CD14-positive monocyte (primary cell): ENCODE data around the gene HCAR1. TPM values are rescaled to one million over a fixed set of nuclear protein-coding genes. Genes with fewer than 3 reads are reported as not detected.
"Not testable (repeated sequence)": the region's sequence is repeated elsewhere in the genome, so short reads cannot be mapped to it uniquely, and the experiment has no call there.

Experiments
- DNase-seq, 3 donors: peaks; one replicate each; pipeline ENCODE4 v3.0.0-alpha.2; 2011 to 2022
- H2AFZ ChIP-seq: 2 replicates; pipeline ENCODE4 v1.6.0; 2012; ENCODE audit warnings: mild to moderate bottlenecking, low read depth, low read length, inconsistent platforms; ENCODE audit not compliant: insufficient read depth, poor library complexity, severe bottlenecking
- H3K27ac ChIP-seq, 2 donors: 1 replicate in 1 of 2; 2 replicates in 1 of 2; pipeline ENCODE4 v1.5.1; 2012 to 2013; ENCODE audit warnings: low read length in 2 of 2, control low read depth in 1 of 2, inconsistent platforms in 1 of 2, low read depth in 1 of 2, mild to moderate bottlenecking in 1 of 2
- H3K27me3 ChIP-seq, 2 donors: one replicate each; pipeline versions ENCODE4 v1.6.0 to v1.6.1; 2011 to 2013; ENCODE audit warnings: low read length in 2 of 2; ENCODE audit not compliant: control insufficient read depth in 2 of 2, insufficient read depth in 2 of 2
- H3K36me3 ChIP-seq, 2 donors: replicated peaks in 1 of 2; 1 replicate in 1 of 2; 2 replicates in 1 of 2; pipeline versions ENCODE4 v1.5.1 to v1.6.1; 2012 to 2013; ENCODE audit warnings: low read length in 2 of 2, control low read depth in 1 of 2, inconsistent platforms in 1 of 2, mild to moderate bottlenecking in 1 of 2; ENCODE audit not compliant: insufficient read depth in 2 of 2, control insufficient read depth in 1 of 2
- H3K4me1 ChIP-seq, 2 donors: 1 replicate in 1 of 2; 2 replicates in 1 of 2; pipeline versions ENCODE4 v1.5.1 to v1.6.1; 2012 to 2013; ENCODE audit warnings: low read length in 2 of 2, control low read depth in 1 of 2, inconsistent platforms in 1 of 2, mild to moderate bottlenecking in 1 of 2, moderate library complexity in 1 of 2; ENCODE audit not compliant: insufficient read depth in 2 of 2, control insufficient read depth in 1 of 2
- H3K4me2 ChIP-seq: replicated peaks from 2 replicates; pipeline ENCODE3; 2012; ENCODE audit warnings: low read length, moderate library complexity, mild to moderate bottlenecking; ENCODE audit not compliant: poor library complexity, severe bottlenecking; ENCODE audit errors: extremely low read depth
- H3K4me3 ChIP-seq, 3 experiments: fragments of 200-600 bp in 1 of 3; sonication (generic) in 1 of 3; replicated peaks in 1 of 3; 1 replicate in 2 of 3; 2 replicates in 1 of 3; pipeline ENCODE4 v1.5.1; 2011 to 2013; ENCODE audit warnings: low read length in 3 of 3, mild to moderate bottlenecking in 3 of 3, control low read depth in 2 of 3, low read depth in 2 of 3, inconsistent platforms in 1 of 3, moderate library complexity in 1 of 3
- H3K79me2 ChIP-seq: 2 replicates; pipeline ENCODE4 v1.6.0; 2012; ENCODE audit warnings: mild to moderate bottlenecking, control low read depth, inconsistent platforms, low read length, moderate library complexity; ENCODE audit not compliant: insufficient read depth
- H3K9ac ChIP-seq: 2 replicates; pipeline ENCODE4 v1.6.0; 2017; ENCODE audit warnings: low read length, mild to moderate bottlenecking; ENCODE audit not compliant: insufficient read depth, poor library complexity, severe bottlenecking
- H3K9me3 ChIP-seq, 2 donors: replicated peaks in 1 of 2; 1 replicate in 1 of 2; 2 replicates in 1 of 2; pipeline versions ENCODE4 v1.5.1 to v1.6.1; 2012 to 2013; ENCODE audit warnings: low read length in 2 of 2, control low read depth in 1 of 2; ENCODE audit not compliant: control insufficient read depth in 1 of 2, insufficient read depth in 1 of 2
- H4K20me1 ChIP-seq: 2 replicates; pipeline ENCODE4 v1.6.0; 2012; ENCODE audit warnings: mild to moderate bottlenecking, low read length, control low read depth, moderate library complexity; ENCODE audit not compliant: insufficient read depth
- H3K27ac Mint-ChIP-seq, 7 donors: one replicate each; pipeline ENCODE4 v1.8.0; 2020; ENCODE audit warnings: mild to moderate bottlenecking in 7 of 7, mixed read lengths in 7 of 7, moderate library complexity in 6 of 7, inconsistent platforms in 2 of 7
- H3K27me3 Mint-ChIP-seq, 3 donors: one replicate each; pipeline ENCODE4 v1.8.0; 2021 to 2022; ENCODE audit warnings: low read depth in 3 of 3, mild to moderate bottlenecking in 3 of 3, mixed read lengths in 3 of 3, moderate library complexity in 3 of 3, inconsistent platforms in 1 of 3
- H3K36me3 Mint-ChIP-seq, 2 donors: one replicate each; pipeline ENCODE4 v1.8.0; 2020; ENCODE audit warnings: mixed read lengths in 2 of 2, inconsistent platforms in 1 of 2, mild to moderate bottlenecking in 1 of 2
- H3K4me1 Mint-ChIP-seq: one replicate; pipeline ENCODE4 v1.8.0; 2020; ENCODE audit warnings: mild to moderate bottlenecking, mixed read lengths
- H3K4me3 Mint-ChIP-seq, 2 donors: one replicate each; pipeline ENCODE4 v1.8.0; 2020; ENCODE audit warnings: mild to moderate bottlenecking in 2 of 2, mixed read lengths in 2 of 2, moderate library complexity in 1 of 2
- H3K9me3 Mint-ChIP-seq, 7 donors: one replicate each; pipeline ENCODE4 v1.8.0; 2020 to 2022; ENCODE audit warnings: mixed read lengths in 7 of 7, mild to moderate bottlenecking in 6 of 7, moderate library complexity in 6 of 7, inconsistent platforms in 2 of 7
- WGBS: methylation state at CpG from one replicate; pipeline ENCODE4 v1.1.5; 2013; ENCODE audit warnings: missing lambda C conversion rate; ENCODE audit not compliant: insufficient coverage; 5-methylcytosine and 5-hydroxymethylcytosine counted together
- intact Hi-C, 2 donors: fragments of 100-400 bp; cut with micrococcal nuclease; formaldehyde crosslinking; loops; one replicate each; pipeline versions ENCODE4 v1.15.0 to v1.15.1; 2023
- polyA plus RNA-seq, 3 donors: library from polyadenylated mRNA; depleted of rRNA in 1 of 3; unstranded in 2 of 3; stranded (reverse) in 1 of 3; fragments of 300-500 nt in 2 of 3; fragments of >200 nt in 1 of 3; fragmentation: Illumina TruSeq in 2 of 3; gene quantifications; 1 replicate in 2 of 3; 2 replicates in 1 of 3; pipeline ENCODE4 v1.2.3, GENCODE V29; 2012 to 2021
- TF ChIP-seq, protein P1 (sequence below): fragments of 200-600 bp; IDR thresholded peaks from one replicate; pipeline ENCODE4 v1.8.0; 2022; ENCODE audit warnings: antibody characterized with exemption, mild to moderate bottlenecking

The HCAR1 gene
- polyA plus RNA-seq, 3 donors = not detected

DNA sequence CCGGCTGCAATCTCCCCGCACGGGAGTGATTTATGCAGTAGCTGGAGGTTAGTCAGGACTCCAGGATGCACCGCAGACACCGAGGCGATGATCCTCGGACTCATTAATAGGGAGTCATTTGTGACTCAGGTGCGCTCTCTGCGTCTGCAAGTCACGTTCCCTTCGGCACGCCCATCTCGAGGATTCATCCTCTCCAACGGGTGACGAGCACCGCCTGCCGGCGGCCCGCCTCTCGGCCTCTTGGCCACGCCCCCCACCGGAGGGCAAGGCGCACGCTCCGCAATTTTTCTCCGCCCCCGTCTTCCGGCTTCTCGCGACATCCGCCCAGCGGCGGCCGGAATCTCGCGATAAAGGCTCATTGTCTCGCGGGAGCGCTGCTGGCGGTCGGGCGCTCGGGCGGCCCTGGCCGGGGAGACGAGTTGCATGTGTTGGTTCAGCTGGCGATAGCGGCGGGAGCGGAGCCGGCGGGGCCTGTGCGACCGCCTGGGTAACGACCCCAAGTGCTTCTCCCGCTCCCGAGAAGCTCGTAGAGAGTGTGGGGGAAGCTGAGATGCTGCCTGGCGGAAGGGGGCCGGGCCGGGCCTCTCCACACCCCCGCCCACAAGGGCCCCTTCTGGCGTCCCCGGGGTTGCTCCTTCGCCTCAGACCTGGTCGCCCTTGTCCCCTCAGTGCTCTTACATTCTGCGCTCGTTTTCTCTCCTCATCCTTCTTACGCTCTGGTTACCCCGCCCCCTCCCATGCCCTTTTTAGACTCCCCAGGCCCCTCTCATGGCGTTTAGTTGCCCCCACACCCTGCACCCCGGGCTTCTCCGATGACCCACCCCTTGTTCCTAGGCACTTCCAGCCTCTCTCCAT, 22.0 kb upstream of the HCAR1 start, which contains the start of gene DENR:
Gene DENR (plus strand): TSS at position 361 of the 855 bp plus-strand sequence. CDS start 878 bp downstream, outside the sequence.
- intact Hi-C loops = loop anchor here (2.0 to 10.0 kb wide), 3 partner anchors 114 to 228 kb away; partner anchors contain the start of genes KNTC1 (in 1 of the 2) and RSRC2 (in 1 of the 2)
- H3K36me3 Mint-ChIP-seq = peaks cover 32 to 37% of the 10 kb centered on the region in 2 donors
- Histone ChIP-seq H4K20me1 (no peaks in the 10 kb centered on the region), H3K4me2 (peak within 1 kb of the TSS; percentile 80), H3K4me3 (peak within 1 kb of the TSS; percentile 69 to 89 (median 86)), H3K27me3 (no peaks in the 10 kb centered on the region), H2AFZ (peak within 1 kb of the TSS; percentile 94), H3K79me2 (peaks cover 20% of the 10 kb centered on the region), H3K9ac (peak within 1 kb of the TSS; percentile 96), H3K36me3 (peaks cover 26 to 40% of the 10 kb centered on the region in 2 donors), H3K27ac (peak within 1 kb of the TSS; percentile 65 to 94), H3K9me3 (no peaks in the 10 kb centered on the region), H3K4me1 (peaks cover 17 to 23% of the 10 kb centered on the region in 2 donors)
- peaks cover 0 to 5% (median 0%) of the 10 kb centered on the region in 7 donors for H3K9me3 Mint-ChIP-seq
- DNase-seq = peak; percentile 97 to 99 (median 98)
- TF ChIP-seq, protein P1, sequence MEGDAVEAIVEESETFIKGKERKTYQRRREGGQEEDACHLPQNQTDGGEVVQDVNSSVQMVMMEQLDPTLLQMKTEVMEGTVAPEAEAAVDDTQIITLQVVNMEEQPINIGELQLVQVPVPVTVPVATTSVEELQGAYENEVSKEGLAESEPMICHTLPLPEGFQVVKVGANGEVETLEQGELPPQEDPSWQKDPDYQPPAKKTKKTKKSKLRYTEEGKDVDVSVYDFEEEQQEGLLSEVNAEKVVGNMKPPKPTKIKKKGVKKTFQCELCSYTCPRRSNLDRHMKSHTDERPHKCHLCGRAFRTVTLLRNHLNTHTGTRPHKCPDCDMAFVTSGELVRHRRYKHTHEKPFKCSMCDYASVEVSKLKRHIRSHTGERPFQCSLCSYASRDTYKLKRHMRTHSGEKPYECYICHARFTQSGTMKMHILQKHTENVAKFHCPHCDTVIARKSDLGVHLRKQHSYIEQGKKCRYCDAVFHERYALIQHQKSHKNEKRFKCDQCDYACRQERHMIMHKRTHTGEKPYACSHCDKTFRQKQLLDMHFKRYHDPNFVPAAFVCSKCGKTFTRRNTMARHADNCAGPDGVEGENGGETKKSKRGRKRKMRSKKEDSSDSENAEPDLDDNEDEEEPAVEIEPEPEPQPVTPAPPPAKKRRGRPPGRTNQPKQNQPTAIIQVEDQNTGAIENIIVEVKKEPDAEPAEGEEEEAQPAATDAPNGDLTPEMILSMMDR = peak; percentile 85
- H3K27me3 Mint-ChIP-seq = peaks cover 0 to 3% (median 0%) of the 10 kb centered on the region in 3 donors
- peak within 1 kb of the TSS; percentile 94 to 98 for H3K4me3 Mint-ChIP-seq
- WGBS = under 1% methylated on average over 73 of the region's 73 CpGs
- H3K4me1 Mint-ChIP-seq = peaks cover 31% of the 10 kb centered on the region
- H3K27ac Mint-ChIP-seq = peak within 1 kb of the TSS; percentile 78 to 99 (median 96)

DNA sequence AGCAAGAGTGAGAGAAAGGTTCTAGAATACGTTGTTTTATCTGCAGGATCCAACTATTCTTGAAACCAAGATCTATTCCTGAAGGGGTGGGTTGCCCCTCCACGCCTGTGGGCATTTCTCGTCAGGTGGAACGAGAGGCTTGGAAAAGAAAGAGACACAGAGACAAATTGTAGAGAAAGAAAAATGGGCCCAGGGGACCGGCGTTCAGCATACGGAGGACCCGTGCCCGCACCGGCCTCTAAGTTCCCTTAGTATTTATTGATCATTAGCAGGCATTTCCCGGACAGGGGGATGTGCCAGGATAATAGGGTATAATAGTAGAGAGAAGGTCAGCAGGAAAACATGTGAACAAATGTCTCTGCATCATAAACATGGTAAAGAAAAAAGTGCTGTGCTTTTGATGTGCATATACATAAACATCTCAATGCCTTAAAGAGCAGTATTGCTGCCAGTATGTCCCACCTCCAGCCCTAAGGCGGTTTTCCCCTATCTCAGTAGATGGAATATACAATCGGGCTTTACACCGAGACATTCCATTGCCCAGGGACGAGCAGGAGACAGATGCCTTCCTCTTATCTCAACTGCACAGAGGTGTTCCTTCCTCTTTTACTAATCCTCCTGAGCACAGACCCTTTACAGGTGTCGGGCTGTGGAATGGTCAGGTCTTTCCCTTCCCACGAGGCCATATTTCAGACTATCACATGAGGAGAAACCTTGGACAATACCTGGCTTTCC, 20.3 kb upstream of the HCAR1 start:
- H3K9ac ChIP-seq, H3K4me3 Mint-ChIP-seq, H2AFZ ChIP-seq, H4K20me1 ChIP-seq, H3K9me3 Mint-ChIP-seq, DNase-seq, H3K27ac ChIP-seq, H3K4me2 ChIP-seq, H3K27me3 ChIP-seq, H3K4me3 ChIP-seq, H3K27me3 Mint-ChIP-seq, H3K9me3 ChIP-seq: not testable (repeated sequence)
- H3K36me3 Mint-ChIP-seq = peaks cover 18 to 21% of the 10 kb centered on the region in 2 donors
- H3K27ac Mint-ChIP-seq = peak overlapping the region in 4 of 7 donors; percentile 64 to 92 (median 90)
- WGBS = 91% methylated on average over 10 of the region's 17 CpGs
- Histone ChIP-seq H3K79me2 (peaks cover 19% of the 10 kb centered on the region), H3K36me3 (peaks cover 14 to 23% of the 10 kb centered on the region in 2 donors), H3K4me1 (peaks cover 27 to 33% of the 10 kb centered on the region in 2 donors)
- intact Hi-C loops = loop anchor here in 1 of 2 donors (10.0 kb wide), 1 partner anchor 226 kb away; the partner anchor contains the start of genes KNTC1 and RSRC2
- peaks cover 33% of the 10 kb centered on the region for H3K4me1 Mint-ChIP-seq
